GM23338 (cell line): ENCODE data around the gene PTK6. TPM values are rescaled to one million over a fixed set of nuclear protein-coding genes. Genes with fewer than 3 reads are reported as not detected.
A peak's percentile ranks its signal among the peaks of the same experiment; 100 is the strongest.

Experiments used
- ATAC-seq: fragments of 200-7000 bp; cut with Tn5 transposase; 3 replicates; pipeline ENCODE4 v1.9.1; 2020
- DNase-seq: peaks from one replicate; pipeline ENCODE4 v3.0.0-alpha.2; 2015; ENCODE audit warnings: low spot score
- H2AFZ ChIP-seq: fragments of 200-600 bp; sonication (generic); 2 replicates; pipeline ENCODE4 v1.8.0; 2016; ENCODE audit warnings: antibody characterized with exemption, mild to moderate bottlenecking, moderate library complexity
- H3F3A ChIP-seq: fragments of 200-600 bp; sonication (generic); replicated peaks from 2 replicates; pipeline ENCODE4 v1.8.0; 2017; ENCODE audit warnings: antibody characterized with exemption, mixed run types, low read depth
- H3K27ac ChIP-seq: fragments of 200-600 bp; sonication (generic); 2 replicates; pipeline ENCODE4 v1.6.1; 2016; ENCODE audit warnings: low read depth
- H3K27me3 ChIP-seq: fragments of 200-600 bp; sonication (generic); 2 replicates; pipeline ENCODE4 v1.8.0; 2016; ENCODE audit warnings: mild to moderate bottlenecking, mixed run types, moderate library complexity; ENCODE audit not compliant: insufficient read depth
- H3K36me3 ChIP-seq: fragments of 200-600 bp; sonication (generic); 2 replicates; pipeline ENCODE4 v1.8.0; 2016; ENCODE audit warnings: mild to moderate bottlenecking; ENCODE audit not compliant: insufficient read depth
- H3K4me1 ChIP-seq: fragments of 200-600 bp; sonication (generic); 2 replicates; pipeline ENCODE4 v1.8.0; 2016; ENCODE audit warnings: mild to moderate bottlenecking, moderate library complexity; ENCODE audit not compliant: insufficient read depth
- H3K4me2 ChIP-seq: fragments of 200-600 bp; sonication (generic); 2 replicates; pipeline ENCODE4 v1.7.1; 2017; ENCODE audit warnings: mixed run types
- H3K4me3 ChIP-seq: fragments of 200-600 bp; sonication (generic); 2 replicates; pipeline ENCODE4 v1.6.1; 2016; ENCODE audit warnings: mixed run types
- H3K79me2 ChIP-seq: fragments of 200-600 bp; sonication (generic); replicated peaks from 2 replicates; pipeline ENCODE4 v1.8.0; 2017; ENCODE audit warnings: mild to moderate bottlenecking; ENCODE audit not compliant: insufficient read depth
- H3K9me2 ChIP-seq: fragments of 200-600 bp; sonication (generic); 2 replicates; pipeline ENCODE4 v1.8.0; 2017; ENCODE audit not compliant: insufficient read depth
- H4K20me1 ChIP-seq: fragments of 200-600 bp; sonication (generic); replicated peaks from 2 replicates; pipeline ENCODE4 v1.8.0; 2017; ENCODE audit warnings: mild to moderate bottlenecking; ENCODE audit not compliant: insufficient read depth
- H3K27ac Mint-ChIP-seq: 2 replicates; pipeline ENCODE4 v1.8.0; 2020; ENCODE audit warnings: inconsistent platforms, mild to moderate bottlenecking, moderate library complexity, mixed read lengths
- H3K27me3 Mint-ChIP-seq: 3 replicates; pipeline ENCODE4 v1.8.0; 2022; ENCODE audit warnings: low read depth, mild to moderate bottlenecking, moderate library complexity, mixed read lengths, inconsistent platforms; ENCODE audit not compliant: insufficient read depth, poor library complexity
- H3K36me3 Mint-ChIP-seq: 3 replicates; pipeline ENCODE4 v1.8.0; 2021; ENCODE audit warnings: low read depth, mild to moderate bottlenecking, inconsistent platforms, moderate library complexity, mixed read lengths
- H3K4me1 Mint-ChIP-seq: 3 replicates; pipeline ENCODE4 v1.8.0; 2020; ENCODE audit warnings: mild to moderate bottlenecking, inconsistent platforms, mixed read lengths
- H3K4me3 Mint-ChIP-seq: 3 replicates; pipeline ENCODE4 v1.8.0; 2021; ENCODE audit warnings: moderate library complexity, mild to moderate bottlenecking, inconsistent platforms, mixed read lengths
- H3K9me3 Mint-ChIP-seq: 3 replicates; pipeline ENCODE4 v1.8.0; 2020; ENCODE audit warnings: moderate library complexity, mild to moderate bottlenecking, inconsistent platforms, mixed read lengths
- CTCF ChIP-seq, 2 experiments: fragments of 200-600 bp in 1 of 2; sonication (generic) in 1 of 2; conservative IDR thresholded peaks; 2 replicates each; pipeline versions ENCODE4 v1.5.1 to v1.6.1; 2016 to 2017; ENCODE audit warnings: antibody characterized with exemption in 2 of 2, low read depth in 2 of 2, mild to moderate bottlenecking in 2 of 2, moderate library complexity in 1 of 2
- EZH2phosphoT487 ChIP-seq: fragments of 200-600 bp; sonication (generic); IDR thresholded peaks from one replicate; pipeline ENCODE4 v1.8.1; 2018; ENCODE audit warnings: antibody characterized with exemption; ENCODE audit not compliant: unreplicated experiment
- ZNF331 ChIP-seq: fragments of 250-450 bp; sonication (Bioruptor Pico); IDR thresholded peaks from 2 replicates; pipeline ENCODE4 v1.5.0; 2020; ENCODE audit warnings: low read depth, mild to moderate bottlenecking, moderate library complexity
- ZNF462 ChIP-seq: fragments of 250-450 bp; sonication (Bioruptor Pico); IDR thresholded peaks from 2 replicates; pipeline ENCODE4 v1.5.0; 2020; ENCODE audit warnings: mild to moderate bottlenecking, moderate library complexity
- polyA plus RNA-seq: library from polyadenylated mRNA; unstranded; fragments of >200 nt; fragmentation: Nextera tagmentation; extraction: Ambion mirVana; gene quantifications from 2 replicates; pipeline ENCODE4 v1.2.1, GENCODE V29; 2016
- total RNA-seq: library from RNA; depleted of rRNA; stranded (reverse); fragments of >200 nt; shearing (Covaris generic); gene quantifications from 2 replicates; pipeline ENCODE4 v1.2.3, GENCODE V29; 2014

The PTK6 gene
- total and polyA plus RNA-seq, 2 experiments from 2014 or later, result 0.28 TPM; not detected in 1

- peaks cover 4% of the 10 kb centered on the region; the same call in 1 of the 2 replicates for H3K79me2 ChIP-seq
- peak overlapping the region; percentile 89 for H3K27ac Mint-ChIP-seq
- H3K36me3 ChIP-seq, result no peaks in the 10 kb centered on the region
- H3K4me2 ChIP-seq, result peak overlapping the region; percentile 95
- no peak overlapping the region for H3K27ac ChIP-seq
- ATAC-seq (peak; percentile 13), DNase-seq (peak; percentile 59)
- peaks cover 14% of the 10 kb centered on the region for H3K4me1 Mint-ChIP-seq
- peaks cover 12% of the 10 kb centered on the region; the same call in 1 of the 2 replicates for H3K4me1 ChIP-seq
- peaks cover 13% of the 10 kb centered on the region; the same call in 1 of the 2 replicates for H3F3A ChIP-seq
- peak overlapping the region; percentile 86 for H3K4me3 ChIP-seq
- H3K4me3 Mint-ChIP-seq, result peak overlapping the region; percentile 89
- peaks cover 21% of the 10 kb centered on the region for H3K27me3 Mint-ChIP-seq
- H3K9me3 Mint-ChIP-seq, result peaks cover 28% of the 10 kb centered on the region
- H4K20me1 ChIP-seq, result peaks cover 2% of the 10 kb centered on the region; the same call in 1 of the 2 replicates
- no peaks in the 10 kb centered on the region for H3K9me2 ChIP-seq
- no peak for TF ChIP-seq ZNF331 (CRISPR knock-in tag)
- TF ChIP-seq EZH2phosphoT487, result no peak
- TF ChIP-seq CTCF (conservative IDR thresholded peaks at IDR 0.05; ENCODE audit: low read depth in 2 of 2), result peak in 1 of 2 experiments; percentile 31; a peak in 1 of 4 replicates
- no peak for TF ChIP-seq ZNF462 (CRISPR knock-in tag)
- H2AFZ ChIP-seq, result no peak overlapping the region
- H3K36me3 Mint-ChIP-seq, result peaks cover 40% of the 10 kb centered on the region
- H3K27me3 ChIP-seq, result no peaks in the 10 kb centered on the region
These were observed 15.6 kb downstream of the PTK6 start for GRCh38 chr20:63521602-63522001.
